ENCODE data around the gene SAPCD2.

DNA sequence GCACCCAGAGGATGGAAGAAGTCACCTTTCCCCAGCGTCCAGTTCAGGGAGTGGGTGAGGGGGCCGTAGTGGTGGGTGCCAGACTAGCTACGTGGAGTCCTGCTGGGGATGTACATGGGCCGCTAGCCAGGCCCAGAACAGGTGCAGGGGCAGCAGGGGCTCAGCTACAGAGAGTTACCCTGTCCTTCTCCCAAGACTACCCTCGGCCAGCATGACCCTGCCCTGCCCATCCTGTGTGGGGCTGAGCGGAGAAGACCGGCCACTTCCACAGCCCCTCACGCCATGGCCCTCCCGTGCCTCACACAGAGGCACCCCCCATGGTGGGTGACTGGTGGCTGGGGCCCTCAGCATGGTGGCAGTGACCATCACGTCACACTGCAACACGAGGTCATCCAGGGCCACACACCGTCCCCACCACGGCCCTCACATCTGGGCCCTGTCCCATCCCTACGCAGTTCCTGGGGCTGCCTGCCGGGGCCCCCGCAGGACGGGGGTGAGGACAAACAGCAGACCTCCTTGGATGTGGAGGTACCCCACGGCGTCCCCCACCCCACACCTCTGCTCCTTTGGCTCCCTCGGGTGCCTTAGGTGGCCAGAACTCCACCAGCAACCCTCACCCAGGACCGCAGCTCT lies 45.2 kb upstream of the SAPCD2 start:
- no peak for TF ChIP-seq POLR2A (IDR thresholded peaks at IDR 0.05)
- TF ChIP-seq, protein P1, sequence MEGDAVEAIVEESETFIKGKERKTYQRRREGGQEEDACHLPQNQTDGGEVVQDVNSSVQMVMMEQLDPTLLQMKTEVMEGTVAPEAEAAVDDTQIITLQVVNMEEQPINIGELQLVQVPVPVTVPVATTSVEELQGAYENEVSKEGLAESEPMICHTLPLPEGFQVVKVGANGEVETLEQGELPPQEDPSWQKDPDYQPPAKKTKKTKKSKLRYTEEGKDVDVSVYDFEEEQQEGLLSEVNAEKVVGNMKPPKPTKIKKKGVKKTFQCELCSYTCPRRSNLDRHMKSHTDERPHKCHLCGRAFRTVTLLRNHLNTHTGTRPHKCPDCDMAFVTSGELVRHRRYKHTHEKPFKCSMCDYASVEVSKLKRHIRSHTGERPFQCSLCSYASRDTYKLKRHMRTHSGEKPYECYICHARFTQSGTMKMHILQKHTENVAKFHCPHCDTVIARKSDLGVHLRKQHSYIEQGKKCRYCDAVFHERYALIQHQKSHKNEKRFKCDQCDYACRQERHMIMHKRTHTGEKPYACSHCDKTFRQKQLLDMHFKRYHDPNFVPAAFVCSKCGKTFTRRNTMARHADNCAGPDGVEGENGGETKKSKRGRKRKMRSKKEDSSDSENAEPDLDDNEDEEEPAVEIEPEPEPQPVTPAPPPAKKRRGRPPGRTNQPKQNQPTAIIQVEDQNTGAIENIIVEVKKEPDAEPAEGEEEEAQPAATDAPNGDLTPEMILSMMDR (IDR thresholded peaks at IDR 0.05): no peak
- TF ChIP-seq EP300 (IDR thresholded peaks at IDR 0.05): no peak

Data from suprapubic skin (tissue), 3 donors.